Measurements from ENCODE around the gene MEGF6. TPM values are rescaled to one million over a fixed set of nuclear protein-coding genes. Genes with fewer than 3 reads are reported as not detected.

Gene MEGF6
- total and polyA plus RNA-seq, 2 experiments from 2014 or later = 11.6 to 21.9 TPM

GRCh38 chr1:3632298-3632697 is 21.0 kb upstream of the MEGF6 start:
- Histone ChIP-seq H3K4me1 (ENCODE audit: insufficient read depth) (no peaks in the 10 kb centered on the region), H3K4me2 (no peak overlapping the region), H3K36me3 (replicated peaks; ENCODE audit: insufficient read depth, low read depth) (no peaks in the 10 kb centered on the region), H3K9me2 (replicated peaks; ENCODE audit: insufficient read depth) (no peaks in the 10 kb centered on the region), H2AFZ (no peak overlapping the region), H3K27me3 (no peaks in the 10 kb centered on the region), H3K27ac (no peak overlapping the region), H4K20me1 (ENCODE audit: insufficient read depth, poor library complexity, severe bottlenecking) (no peaks in the 10 kb centered on the region), H3K79me2 (no peaks in the 10 kb centered on the region), H3K4me3 (no peak overlapping the region), H3K9me3 (ENCODE audit: low read depth) (no peaks in the 10 kb centered on the region)
- 97% methylated on average over 17 of the region's 17 CpGs for WGBS (ENCODE audit: low lambda C conversion rate, missing lambda C conversion rate)
- no peak for DNase-seq (ENCODE audit: low spot score)
- TF ChIP-seq CTCF (IDR thresholded peaks at IDR 0.05; ENCODE audit: poor library complexity) (no peak), EZH2 (IDR thresholded peaks at IDR 0.05; ENCODE audit: borderline replicate concordance) (no peak), EZH2phosphoT487 (IDR thresholded peaks at IDR 0.05; ENCODE audit: low read depth, severe bottlenecking, unreplicated experiment) (no peak)

- no peak for DNase-seq (ENCODE audit: low spot score)
- peaks cover 3% of the 10 kb centered on the region for H3K79me2 ChIP-seq
- WGBS (ENCODE audit: low lambda C conversion rate, missing lambda C conversion rate) = 88% methylated on average over 36 of the region's 36 CpGs
- no peaks in the 10 kb centered on the region for H3K36me3 ChIP-seq (replicated peaks; ENCODE audit: insufficient read depth, low read depth)
- no peaks in the 10 kb centered on the region for H3K27me3 ChIP-seq
- H4K20me1 ChIP-seq (ENCODE audit: insufficient read depth, poor library complexity, severe bottlenecking) = no peaks in the 10 kb centered on the region
- H3K27ac ChIP-seq = no peak overlapping the region
- no peaks in the 10 kb centered on the region for H3K9me3 ChIP-seq (ENCODE audit: low read depth)
- H3K4me1 ChIP-seq (ENCODE audit: insufficient read depth) = no peaks in the 10 kb centered on the region
- no peaks in the 10 kb centered on the region for H3K9me2 ChIP-seq (replicated peaks; ENCODE audit: insufficient read depth)
- no peak for TF ChIP-seq CTCF (IDR thresholded peaks at IDR 0.05; ENCODE audit: poor library complexity)
- TF ChIP-seq EZH2 (IDR thresholded peaks at IDR 0.05; ENCODE audit: borderline replicate concordance) = no peak
- TF ChIP-seq EZH2phosphoT487 (IDR thresholded peaks at IDR 0.05; ENCODE audit: low read depth, severe bottlenecking, unreplicated experiment) = no peak
- H2AFZ ChIP-seq = no peak overlapping the region
- H3K4me3 ChIP-seq = no peak overlapping the region
- H3K4me2 ChIP-seq = no peak overlapping the region
Measured at GRCh38 chr1:3631320-3632260, 20.3 kb upstream of the MEGF6 start.

- H3K9me3 ChIP-seq (ENCODE audit: low read depth) = no peaks in the 10 kb centered on the region
- no peak overlapping the region for H3K4me2 ChIP-seq
- H3K27me3 ChIP-seq = no peaks in the 10 kb centered on the region
- no peak overlapping the region for H3K4me3 ChIP-seq
- H3K27ac ChIP-seq = no peak overlapping the region
- TF ChIP-seq EZH2 (IDR thresholded peaks at IDR 0.05; ENCODE audit: borderline replicate concordance) (no peak), EZH2phosphoT487 (IDR thresholded peaks at IDR 0.05; ENCODE audit: low read depth, severe bottlenecking, unreplicated experiment) (no peak), CTCF (IDR thresholded peaks at IDR 0.05; ENCODE audit: poor library complexity) (no peak)
- H3K36me3 ChIP-seq (replicated peaks; ENCODE audit: insufficient read depth, low read depth) = no peaks in the 10 kb centered on the region
- H2AFZ ChIP-seq = no peak overlapping the region
- peaks cover 5% of the 10 kb centered on the region for H3K4me1 ChIP-seq (ENCODE audit: insufficient read depth)
- no peak for DNase-seq (ENCODE audit: low spot score)
- no peaks in the 10 kb centered on the region for H3K9me2 ChIP-seq (replicated peaks; ENCODE audit: insufficient read depth)
- WGBS (ENCODE audit: low lambda C conversion rate, missing lambda C conversion rate) = 94% methylated on average over 9 of the region's 9 CpGs
- H4K20me1 ChIP-seq (ENCODE audit: insufficient read depth, poor library complexity, severe bottlenecking) = no peaks in the 10 kb centered on the region
- H3K79me2 ChIP-seq = peaks cover 9% of the 10 kb centered on the region
Measured at GRCh38 chr1:3630914-3631313, 19.6 kb upstream of the MEGF6 start.

Data from hepatocyte (in vitro differentiated cells).